ENCODE data around the gene TMCO1.

DNA sequence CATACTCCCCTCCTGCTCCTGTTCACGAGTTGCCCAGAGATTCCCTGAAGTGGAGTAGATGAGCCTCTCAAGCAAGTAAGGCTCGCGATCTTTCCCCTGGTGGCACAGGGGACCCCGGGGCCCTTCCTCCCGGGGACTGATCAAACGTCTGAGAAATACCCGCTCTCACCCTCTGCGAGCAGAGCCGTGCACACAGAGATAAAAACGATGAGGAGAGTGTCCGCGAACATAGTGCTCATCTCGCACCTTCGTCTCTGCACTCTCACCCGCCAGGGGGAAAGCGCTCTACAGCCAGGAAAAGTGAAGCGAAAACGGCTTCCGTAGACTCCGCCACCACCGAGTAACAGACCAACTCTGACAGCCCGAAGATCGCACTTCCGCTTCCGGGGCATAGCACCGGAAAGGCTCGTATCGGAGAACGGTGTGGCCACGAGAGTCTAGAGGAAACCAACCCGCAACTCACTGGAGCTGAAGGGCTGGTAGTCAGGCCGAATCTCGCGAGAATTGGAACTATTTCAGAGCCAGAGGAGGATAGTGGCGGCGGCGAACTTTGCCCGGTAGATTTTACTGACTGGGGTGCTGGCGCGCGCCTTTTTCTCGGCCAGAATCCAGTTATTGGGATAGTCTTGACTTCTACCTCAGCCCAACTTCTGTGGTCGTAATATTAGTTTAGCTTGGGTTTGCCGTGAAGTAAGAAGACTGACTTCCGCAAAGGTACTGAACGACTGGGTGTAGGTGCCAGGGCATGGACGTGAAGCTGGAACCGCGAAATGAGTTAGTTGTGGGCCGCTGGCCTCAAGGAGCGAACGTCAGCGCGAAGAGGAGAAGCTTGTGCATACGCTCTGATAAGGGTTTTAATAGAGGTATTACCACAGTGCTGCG, at the start of gene TMCO1:
- TF ChIP-seq CTCF (IDR thresholded peaks at IDR 0.05) (peak in 1 of 3 donors; percentile 11), POLR2A (IDR thresholded peaks at IDR 0.05) (no peak), POLR2AphosphoS5 (IDR thresholded peaks at IDR 0.05) (peak; percentile 76 to 91 (median 82))
